HepG2 (cell line): ENCODE measurements around the gene RNF149. TPM values are rescaled to one million over a fixed set of nuclear protein-coding genes. Genes with fewer than 3 reads are reported as not detected.

Source experiments
- ARNT ChIP-seq: fragments of 450-650 bp; IDR thresholded peaks from 2 replicates; pipeline ENCODE4 v1.6.1; 2017
- FOXK2 ChIP-seq: fragments of 450-650 bp; IDR thresholded peaks from 2 replicates; pipeline ENCODE4 v1.6.1; 2016
- NFYB ChIP-seq: sonication (generic); formaldehyde crosslinking; IDR thresholded peaks from 2 replicates; pipeline ENCODE4 v1.4.0; 2020; ENCODE audit warnings: missing genetic modification reagents
- NONO ChIP-seq, 2 experiments: fragments of 450-650 bp in 1 of 2; sonication (generic) in 1 of 2; formaldehyde crosslinking in 1 of 2; IDR thresholded peaks in 1 of 2; conservative IDR thresholded peaks in 1 of 2; 2 replicates each; pipeline versions ENCODE4 v1.6.1 to v1.8.0; 2017 to 2022; ENCODE audit warnings: mild to moderate bottlenecking in 1 of 2, missing genetic modification reagents in 1 of 2, moderate library complexity in 1 of 2
- PRDM15 ChIP-seq: sonication (generic); formaldehyde crosslinking; IDR thresholded peaks from 2 replicates; pipeline ENCODE4 v1.4.0; 2020; ENCODE audit warnings: missing genetic modification reagents
- RFX3 ChIP-seq: IDR thresholded peaks from 2 replicates; pipeline ENCODE4 v1.6.1; 2016; ENCODE audit warnings: missing biosample characterization, missing genetic modification reagents
- RXRB ChIP-seq: IDR thresholded peaks from 2 replicates; pipeline ENCODE4 v1.6.1; 2016; ENCODE audit warnings: borderline replicate concordance, missing genetic modification reagents, missing compliant biosample characterization
- SIN3B ChIP-seq: fragments of 150-350 bp; IDR thresholded peaks from 2 replicates; pipeline ENCODE4 v1.6.1; 2014; ENCODE audit warnings: low read length
- ZBTB7B ChIP-seq: sonication (generic); formaldehyde crosslinking; IDR thresholded peaks from 2 replicates; pipeline ENCODE4 v1.4.0; 2020; ENCODE audit warnings: missing genetic modification reagents
- ZNF326 ChIP-seq: sonication (generic); formaldehyde crosslinking; IDR thresholded peaks from 2 replicates; pipeline ENCODE4 v1.4.0; 2020; ENCODE audit warnings: missing genetic modification reagents, borderline replicate concordance
- ZNF589 ChIP-seq: sonication (generic); formaldehyde crosslinking; conservative IDR thresholded peaks from 2 replicates; pipeline ENCODE4 v1.8.0; 2022; ENCODE audit warnings: mild to moderate bottlenecking, moderate library complexity, missing genetic modification reagents
- ZNF629 ChIP-seq: sonication (generic); formaldehyde crosslinking; conservative IDR thresholded peaks from 2 replicates; pipeline ENCODE4 v1.5.0; 2020; ENCODE audit warnings: missing genetic modification reagents
- ZNF672 ChIP-seq: sonication (generic); formaldehyde crosslinking; IDR thresholded peaks from 2 replicates; pipeline ENCODE4 v1.8.1; 2022; ENCODE audit warnings: missing genetic modification reagents
- polyA plus RNA-seq, 8 experiments: library from polyadenylated mRNA; depleted of rRNA in 3 of 8; stranded (reverse) in 7 of 8; unstranded in 1 of 8; fragments of >200 nt; fragmentation: Illumina TruSeq in 4 of 8; extraction: Trizol in 4 of 8; gene quantifications; 2 replicates each; pipeline versions ENCODE4 v1.2.1 to v1.2.3, GENCODE V29; 2011 to 2016; ENCODE audit warnings: low read depth in 4 of 8, missing spikeins in 1 of 8, mixed read lengths in 1 of 8; ENCODE audit not compliant: insufficient read depth in 1 of 8
- total RNA-seq, 5 experiments: library from RNA; depleted of rRNA; stranded (reverse); fragments of >200 nt; fragmentation: Illumina TruSeq; extraction: Trizol; gene quantifications; 2 replicates each; pipeline ENCODE4 v1.2.3, GENCODE V29; 2016; ENCODE audit warnings: low read depth in 1 of 5
- TF ChIP-seq, protein P1 (sequence below), 2 experiments: fragments of 450-650 bp in 1 of 2; sonication (generic) in 1 of 2; formaldehyde crosslinking in 1 of 2; IDR thresholded peaks; 2 replicates each; pipeline versions ENCODE4 v1.6.1 to v1.8.0; 2016 to 2022; ENCODE audit warnings: antibody characterized with exemption in 1 of 2, mild to moderate bottlenecking in 1 of 2, missing genetic modification reagents in 1 of 2
- TF ChIP-seq, protein P2 (sequence below): sonication (generic); formaldehyde crosslinking; IDR thresholded peaks from 2 replicates; pipeline ENCODE4 v1.4.0; 2020; ENCODE audit warnings: missing genetic modification reagents, mild to moderate bottlenecking, borderline replicate concordance

Gene RNF149
- total and polyA plus RNA-seq, 2 of the 13 experiments (the other 11 are each of a cell fraction or from before 2014, with no cell fraction given): 87.6 to 109 TPM

- TF ChIP-seq ZNF672 (CRISPR knock-in tag): no peak
- TF ChIP-seq, protein P1, sequence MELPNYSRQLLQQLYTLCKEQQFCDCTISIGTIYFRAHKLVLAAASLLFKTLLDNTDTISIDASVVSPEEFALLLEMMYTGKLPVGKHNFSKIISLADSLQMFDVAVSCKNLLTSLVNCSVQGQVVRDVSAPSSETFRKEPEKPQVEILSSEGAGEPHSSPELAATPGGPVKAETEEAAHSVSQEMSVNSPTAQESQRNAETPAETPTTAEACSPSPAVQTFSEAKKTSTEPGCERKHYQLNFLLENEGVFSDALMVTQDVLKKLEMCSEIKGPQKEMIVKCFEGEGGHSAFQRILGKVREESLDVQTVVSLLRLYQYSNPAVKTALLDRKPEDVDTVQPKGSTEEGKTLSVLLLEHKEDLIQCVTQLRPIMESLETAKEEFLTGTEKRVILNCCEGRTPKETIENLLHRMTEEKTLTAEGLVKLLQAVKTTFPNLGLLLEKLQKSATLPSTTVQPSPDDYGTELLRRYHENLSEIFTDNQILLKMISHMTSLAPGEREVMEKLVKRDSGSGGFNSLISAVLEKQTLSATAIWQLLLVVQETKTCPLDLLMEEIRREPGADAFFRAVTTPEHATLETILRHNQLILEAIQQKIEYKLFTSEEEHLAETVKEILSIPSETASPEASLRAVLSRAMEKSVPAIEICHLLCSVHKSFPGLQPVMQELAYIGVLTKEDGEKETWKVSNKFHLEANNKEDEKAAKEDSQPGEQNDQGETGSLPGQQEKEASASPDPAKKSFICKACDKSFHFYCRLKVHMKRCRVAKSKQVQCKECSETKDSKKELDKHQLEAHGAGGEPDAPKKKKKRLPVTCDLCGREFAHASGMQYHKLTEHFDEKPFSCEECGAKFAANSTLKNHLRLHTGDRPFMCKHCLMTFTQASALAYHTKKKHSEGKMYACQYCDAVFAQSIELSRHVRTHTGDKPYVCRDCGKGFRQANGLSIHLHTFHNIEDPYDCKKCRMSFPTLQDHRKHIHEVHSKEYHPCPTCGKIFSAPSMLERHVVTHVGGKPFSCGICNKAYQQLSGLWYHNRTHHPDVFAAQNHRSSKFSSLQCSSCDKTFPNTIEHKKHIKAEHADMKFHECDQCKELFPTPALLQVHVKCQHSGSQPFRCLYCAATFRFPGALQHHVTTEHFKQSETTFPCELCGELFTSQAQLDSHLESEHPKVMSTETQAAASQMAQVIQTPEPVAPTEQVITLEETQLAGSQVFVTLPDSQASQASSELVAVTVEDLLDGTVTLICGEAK (IDR thresholded peaks at IDR 0.05): no peak
- TF ChIP-seq, protein P1 (CRISPR knock-in tag; IDR thresholded peaks at IDR 0.05): no peak
- TF ChIP-seq FOXK2: peak; percentile 65
- TF ChIP-seq RFX3 (CRISPR knock-in tag): no peak
- no peak; the same call in 1 of the 2 replicates for TF ChIP-seq ZBTB7B (CRISPR knock-in tag)
- TF ChIP-seq ZNF589 (CRISPR knock-in tag): peak; percentile 93
- TF ChIP-seq ZNF326: no peak
- TF ChIP-seq PRDM15 (CRISPR knock-in tag): no peak
- TF ChIP-seq SIN3B: no peak
- TF ChIP-seq ARNT: no peak
- TF ChIP-seq ZNF629: no peak; the same call in 1 of the 2 replicates
- TF ChIP-seq, protein P2, sequence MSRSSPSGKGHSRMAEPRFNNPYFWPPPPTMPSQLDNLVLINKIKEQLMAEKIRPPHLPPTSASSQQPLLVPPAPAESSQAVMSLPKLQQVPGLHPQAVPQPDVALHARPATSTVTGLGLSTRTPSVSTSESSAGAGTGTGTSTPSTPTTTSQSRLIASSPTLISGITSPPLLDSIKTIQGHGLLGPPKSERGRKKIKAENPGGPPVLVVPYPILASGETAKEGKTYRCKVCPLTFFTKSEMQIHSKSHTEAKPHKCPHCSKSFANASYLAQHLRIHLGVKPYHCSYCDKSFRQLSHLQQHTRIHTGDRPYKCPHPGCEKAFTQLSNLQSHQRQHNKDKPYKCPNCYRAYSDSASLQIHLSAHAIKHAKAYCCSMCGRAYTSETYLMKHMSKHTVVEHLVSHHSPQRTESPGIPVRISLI (CRISPR knock-in tag): no peak
- peak; percentile 58; the same call in 1 of the 2 replicates for TF ChIP-seq RXRB
- no peak for TF ChIP-seq NFYB (CRISPR knock-in tag)
- no peak for TF ChIP-seq NONO (IDR thresholded peaks at IDR 0.05)
- TF ChIP-seq NONO (CRISPR knock-in tag; conservative IDR thresholded peaks at IDR 0.05): peak; percentile 98
Measured at GRCh38 chr2:101252408-101253012, 56.0 kb downstream of the RNF149 start, which contains the start of gene CNOT11 (continued).
